PC-3 (cell line): ENCODE data around the gene NEU2. TPM values are rescaled to one million over a fixed set of nuclear protein-coding genes. Genes with fewer than 3 reads are reported as not detected.

Experiments used
- ATAC-seq: fragments of 200-7000 bp; cut with Tn5 transposase; 2 replicates; pipeline ENCODE4 v1.9.1; 2020; ENCODE audit warnings: mild to moderate bottlenecking, moderate library complexity
- BruUV-seq: library from RNA; stranded (reverse); fragments of 400-500 nt; replicated peaks from 2 replicates; lab custom pipeline; 2021; lab: Mats Ljungman, UMichigan
- CTCF ChIA-PET: fragments of 300-600 bp; sonication (Branson Sonifier 250); formaldehyde crosslinking; loops from one replicate; lab custom pipeline; 2022; ENCODE audit warnings: antibody characterized with exemption; lab: Charles Lee
- POLR2A ChIA-PET: fragments of 300-600 bp; sonication (Branson Sonifier 250); formaldehyde crosslinking; loops from one replicate; lab custom pipeline; 2022; ENCODE audit warnings: antibody characterized with exemption; ENCODE audit not compliant: unreplicated experiment; lab: Charles Lee
- DNase-seq: peaks from one replicate; pipeline ENCODE4 v3.0.0-alpha.2; 2015
- H2AFZ ChIP-seq: fragments of 300-600 bp; sonication (generic); 2 replicates; pipeline ENCODE4 v1.6.0; 2016; ENCODE audit warnings: antibody characterized with exemption, low read length
- H3F3A ChIP-seq: fragments of 300-600 bp; sonication (generic); one replicate; pipeline ENCODE4 v1.6.0; 2017; ENCODE audit warnings: antibody characterized with exemption, low read length, control low read depth, mild to moderate bottlenecking; ENCODE audit not compliant: unreplicated experiment
- H3K27ac ChIP-seq: fragments of 300-600 bp; sonication (generic); 2 replicates; pipeline ENCODE4 v1.5.1; 2016; ENCODE audit warnings: mild to moderate bottlenecking, low read length
- H3K27me3 ChIP-seq: fragments of 300-600 bp; sonication (generic); 2 replicates; pipeline ENCODE4 v1.6.1; 2016; ENCODE audit warnings: low read length, mixed read lengths
- H3K36me3 ChIP-seq: fragments of 300-600 bp; sonication (generic); 2 replicates; pipeline ENCODE4 v1.6.1; 2016; ENCODE audit warnings: low read depth, mixed run types, low read length, mixed read lengths
- H3K4me1 ChIP-seq: fragments of 300-600 bp; sonication (generic); 2 replicates; pipeline ENCODE4 v1.5.1; 2016; ENCODE audit warnings: low read length; ENCODE audit not compliant: insufficient read depth
- H3K4me2 ChIP-seq: fragments of 300-600 bp; sonication (generic); 2 replicates; pipeline ENCODE4 v1.6.0; 2016; ENCODE audit warnings: low read length
- H3K4me3 ChIP-seq: fragments of 300-600 bp; sonication (generic); 2 replicates; pipeline ENCODE4 v1.5.1; 2016; ENCODE audit warnings: mild to moderate bottlenecking, low read length, mixed read lengths
- H3K79me2 ChIP-seq: fragments of 300-600 bp; sonication (generic); 2 replicates; pipeline ENCODE4 v1.6.1; 2017; ENCODE audit warnings: low read length, mixed read lengths
- H3K9ac ChIP-seq: fragments of 300-600 bp; sonication (generic); 2 replicates; pipeline ENCODE4 v1.6.0; 2016; ENCODE audit warnings: mild to moderate bottlenecking, low read length
- H3K9me2 ChIP-seq: fragments of 300-600 bp; sonication (generic); replicated peaks from 2 replicates; pipeline ENCODE4 v1.6.1; 2016; ENCODE audit warnings: mixed run types, low read length, mixed read lengths
- H3K9me3 ChIP-seq: fragments of 300-600 bp; sonication (generic); 2 replicates; pipeline ENCODE4 v1.6.1; 2016; ENCODE audit warnings: low read length, mixed read lengths
- H4K20me1 ChIP-seq: fragments of 300-600 bp; sonication (generic); 2 replicates; pipeline ENCODE4 v1.6.1; 2016; ENCODE audit warnings: low read length, mixed read lengths
- EZH2 ChIP-seq: fragments of 300-600 bp; sonication (generic); IDR thresholded peaks from one replicate; pipeline ENCODE4 v1.6.1; 2017; ENCODE audit warnings: antibody characterized with exemption, mild to moderate bottlenecking, low read length; ENCODE audit not compliant: unreplicated experiment
- EZH2phosphoT487 ChIP-seq: fragments of 300-600 bp; sonication (generic); IDR thresholded peaks from 2 replicates; pipeline ENCODE4 v1.6.1; 2018; ENCODE audit warnings: mild to moderate bottlenecking, antibody characterized with exemption, low read length, borderline replicate concordance
- intact Hi-C: fragments of 100-400 bp; cut with micrococcal nuclease; formaldehyde crosslinking; loops from 2 replicates; pipeline ENCODE4 v1.9.0; 2023
- total RNA-seq: library from RNA; depleted of rRNA; stranded (reverse); fragments of >200 nt; gene quantifications from 2 replicates; pipeline ENCODE4 v1.2.3, GENCODE V29; 2014
- TF ChIP-seq, protein P1 (sequence below): fragments of 300-600 bp; sonication (generic); conservative IDR thresholded peaks from 2 replicates; pipeline ENCODE4 v1.5.1; 2017; ENCODE audit warnings: antibody characterized with exemption, low read depth, mild to moderate bottlenecking, low read length

The NEU2 gene
- total RNA-seq, 1 experiment from 2014 or later: 4.5 TPM

DNA sequence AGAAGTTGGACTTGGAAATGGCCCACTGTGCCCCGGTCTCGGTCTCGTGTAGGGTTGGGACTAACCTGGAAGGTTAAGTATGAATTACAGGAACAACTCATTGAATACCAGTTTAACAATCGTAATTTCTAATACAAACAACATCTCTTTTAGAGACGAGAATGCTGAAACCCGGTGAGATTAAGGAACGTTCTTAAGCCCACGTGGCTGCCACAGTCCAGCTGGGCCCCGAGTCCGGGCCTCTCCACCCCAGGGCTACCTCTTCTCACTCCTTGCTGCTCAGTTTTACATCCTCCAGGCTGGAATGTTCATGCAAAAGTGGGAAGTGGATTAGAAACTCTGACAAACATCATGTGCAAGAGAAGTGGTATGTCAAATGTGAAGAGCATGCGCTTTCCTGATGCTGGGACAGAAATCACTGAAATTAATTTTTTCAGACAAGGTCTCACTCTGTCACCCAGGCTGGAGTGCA is 48.8 kb upstream of the NEU2 start:
- Histone ChIP-seq H3K9ac (no peak overlapping the region), H3K9me3 (no peaks in the 10 kb centered on the region), H3F3A (peaks cover 9% of the 10 kb centered on the region), H3K36me3 (no peaks in the 10 kb centered on the region), H4K20me1 (no peaks in the 10 kb centered on the region), H3K27me3 (no peaks in the 10 kb centered on the region), H3K4me3 (no peak overlapping the region), H3K79me2 (no peaks in the 10 kb centered on the region), H3K9me2 (no peaks in the 10 kb centered on the region), H3K27ac (no peak overlapping the region), H3K4me1 (peaks cover 50% of the 10 kb centered on the region), H3K4me2 (no peak overlapping the region), H2AFZ (no peak overlapping the region)
- BruUV-seq: no TSS peak
- TF ChIP-seq EZH2: no peak
- intact Hi-C loops: no loop called here
- CTCF ChIA-PET: no interaction called here
- ATAC-seq: no peak
- no peak for DNase-seq
- POLR2A ChIA-PET: no interaction called here

DNA sequence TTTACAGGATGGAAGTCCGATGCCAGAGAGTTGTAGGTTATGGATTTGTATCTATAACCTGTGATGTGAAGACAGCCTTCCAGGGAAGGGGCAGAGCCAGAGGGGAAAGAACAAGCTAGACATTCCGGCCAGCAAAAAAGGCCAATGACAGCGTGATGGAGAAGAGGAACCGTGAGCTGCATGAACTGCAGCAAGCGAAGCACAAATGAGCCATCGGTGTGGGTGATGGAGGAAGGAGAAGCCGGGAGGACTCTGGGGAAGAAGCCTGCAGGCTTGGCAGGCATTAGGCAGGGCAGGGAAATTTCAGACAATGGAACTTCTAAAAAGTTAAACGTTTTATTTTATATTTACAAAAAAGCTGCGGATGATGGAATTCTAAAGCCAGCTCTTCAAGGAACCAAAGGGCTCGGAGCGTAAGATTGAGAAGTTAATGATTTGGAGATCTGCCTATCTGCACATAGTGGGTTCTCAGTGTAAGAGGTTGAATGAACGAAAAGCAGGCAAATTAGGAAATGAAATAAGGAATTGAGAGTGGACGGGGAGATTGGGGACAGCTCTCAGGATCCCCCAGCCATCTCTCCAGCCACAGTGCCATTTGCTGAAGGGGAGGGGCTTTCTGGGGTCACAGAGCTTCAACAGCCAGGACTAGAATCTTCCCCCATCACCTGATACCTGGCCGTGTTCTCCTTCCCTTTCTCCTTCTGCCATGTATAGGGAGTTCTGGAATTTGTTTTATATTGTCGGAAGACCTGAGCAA is 47.8 kb upstream of the NEU2 start:
- TF ChIP-seq, protein P1, sequence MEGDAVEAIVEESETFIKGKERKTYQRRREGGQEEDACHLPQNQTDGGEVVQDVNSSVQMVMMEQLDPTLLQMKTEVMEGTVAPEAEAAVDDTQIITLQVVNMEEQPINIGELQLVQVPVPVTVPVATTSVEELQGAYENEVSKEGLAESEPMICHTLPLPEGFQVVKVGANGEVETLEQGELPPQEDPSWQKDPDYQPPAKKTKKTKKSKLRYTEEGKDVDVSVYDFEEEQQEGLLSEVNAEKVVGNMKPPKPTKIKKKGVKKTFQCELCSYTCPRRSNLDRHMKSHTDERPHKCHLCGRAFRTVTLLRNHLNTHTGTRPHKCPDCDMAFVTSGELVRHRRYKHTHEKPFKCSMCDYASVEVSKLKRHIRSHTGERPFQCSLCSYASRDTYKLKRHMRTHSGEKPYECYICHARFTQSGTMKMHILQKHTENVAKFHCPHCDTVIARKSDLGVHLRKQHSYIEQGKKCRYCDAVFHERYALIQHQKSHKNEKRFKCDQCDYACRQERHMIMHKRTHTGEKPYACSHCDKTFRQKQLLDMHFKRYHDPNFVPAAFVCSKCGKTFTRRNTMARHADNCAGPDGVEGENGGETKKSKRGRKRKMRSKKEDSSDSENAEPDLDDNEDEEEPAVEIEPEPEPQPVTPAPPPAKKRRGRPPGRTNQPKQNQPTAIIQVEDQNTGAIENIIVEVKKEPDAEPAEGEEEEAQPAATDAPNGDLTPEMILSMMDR: no peak
- TF ChIP-seq EZH2phosphoT487 (no peak), EZH2 (no peak)
- POLR2A ChIA-PET: no interaction called here
- no peak overlapping the region for H3K4me3 ChIP-seq
- no peak overlapping the region for H3K4me2 ChIP-seq
- ATAC-seq: no peak
- H2AFZ ChIP-seq: no peak overlapping the region
- no peaks in the 10 kb centered on the region for H3K9me3 ChIP-seq
- peaks cover 51% of the 10 kb centered on the region for H3K4me1 ChIP-seq
- intact Hi-C loops: loop anchor here (5.0 kb wide), 1 partner anchor 57 kb away; no protein-coding TSS in a partner anchor
- H3K36me3 ChIP-seq: no peaks in the 10 kb centered on the region
- no peaks in the 10 kb centered on the region for H4K20me1 ChIP-seq
- CTCF ChIA-PET: no interaction called here
- no peaks in the 10 kb centered on the region for H3K9me2 ChIP-seq
- BruUV-seq: no TSS peak
- H3K27me3 ChIP-seq: no peaks in the 10 kb centered on the region
- no peak for DNase-seq
- H3K9ac ChIP-seq: no peak overlapping the region
- no peaks in the 10 kb centered on the region for H3K79me2 ChIP-seq
- no peak overlapping the region for H3K27ac ChIP-seq
- peaks cover 9% of the 10 kb centered on the region for H3F3A ChIP-seq

DNA sequence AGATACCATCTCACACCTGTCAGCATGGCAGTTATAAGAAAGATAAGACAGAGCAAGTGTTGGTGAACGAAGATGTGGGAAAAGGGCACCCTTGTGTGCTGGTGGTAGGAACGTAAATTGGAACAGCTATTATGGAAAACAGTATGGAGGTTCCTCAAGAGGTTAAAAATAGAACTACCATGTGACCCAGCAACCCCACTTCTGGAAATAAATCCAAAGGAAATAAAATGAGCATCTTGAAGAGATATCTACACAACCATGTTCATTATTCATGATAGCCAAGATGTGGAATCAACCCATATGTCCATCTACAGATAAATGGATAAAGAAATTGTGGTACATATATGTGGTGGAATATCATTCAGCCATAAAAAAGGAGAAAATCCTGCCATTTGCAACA is 46.3 kb upstream of the NEU2 start:
- CTCF ChIA-PET: no interaction called here
- Histone ChIP-seq H3F3A (peaks cover 9% of the 10 kb centered on the region), H3K27ac (no peak overlapping the region), H3K36me3 (no peaks in the 10 kb centered on the region), H4K20me1 (no peaks in the 10 kb centered on the region), H3K4me3 (no peak overlapping the region), H3K79me2 (no peaks in the 10 kb centered on the region), H3K9me3 (no peaks in the 10 kb centered on the region), H3K4me2 (no peak overlapping the region), H3K9ac (no peak overlapping the region), H3K4me1 (peaks cover 41% of the 10 kb centered on the region), H2AFZ (no peak overlapping the region), H3K9me2 (no peaks in the 10 kb centered on the region), H3K27me3 (no peaks in the 10 kb centered on the region)
- DNase-seq (no peak), ATAC-seq (no peak)
- no TSS peak for BruUV-seq
- TF ChIP-seq EZH2 (no peak), EZH2phosphoT487 (no peak)
- TF ChIP-seq, protein P1: no peak
- POLR2A ChIA-PET: no interaction called here
- intact Hi-C loops: loop anchor here (5.0 kb wide), 1 partner anchor 59 kb away; no protein-coding TSS in a partner anchor
